ENCODE measurements around the gene CLCN6.

GRCh38 chr1:11858613-11858967, 52.6 kb downstream of the CLCN6 start, which contains the start of gene NPPB:
- TF ChIP-seq, protein P1, sequence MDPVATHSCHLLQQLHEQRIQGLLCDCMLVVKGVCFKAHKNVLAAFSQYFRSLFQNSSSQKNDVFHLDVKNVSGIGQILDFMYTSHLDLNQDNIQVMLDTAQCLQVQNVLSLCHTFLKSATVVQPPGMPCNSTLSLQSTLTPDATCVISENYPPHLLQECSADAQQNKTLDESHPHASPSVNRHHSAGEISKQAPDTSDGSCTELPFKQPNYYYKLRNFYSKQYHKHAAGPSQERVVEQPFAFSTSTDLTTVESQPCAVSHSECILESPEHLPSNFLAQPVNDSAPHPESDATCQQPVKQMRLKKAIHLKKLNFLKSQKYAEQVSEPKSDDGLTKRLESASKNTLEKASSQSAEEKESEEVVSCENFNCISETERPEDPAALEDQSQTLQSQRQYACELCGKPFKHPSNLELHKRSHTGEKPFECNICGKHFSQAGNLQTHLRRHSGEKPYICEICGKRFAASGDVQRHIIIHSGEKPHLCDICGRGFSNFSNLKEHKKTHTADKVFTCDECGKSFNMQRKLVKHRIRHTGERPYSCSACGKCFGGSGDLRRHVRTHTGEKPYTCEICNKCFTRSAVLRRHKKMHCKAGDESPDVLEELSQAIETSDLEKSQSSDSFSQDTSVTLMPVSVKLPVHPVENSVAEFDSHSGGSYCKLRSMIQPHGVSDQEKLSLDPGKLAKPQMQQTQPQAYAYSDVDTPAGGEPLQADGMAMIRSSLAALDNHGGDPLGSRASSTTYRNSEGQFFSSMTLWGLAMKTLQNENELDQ (tag by site-specific recombination; IDR thresholded peaks at IDR 0.05; ENCODE audit: low read depth) = no peak
- no peak for TF ChIP-seq CTCF (tag by site-specific recombination; IDR thresholded peaks at IDR 0.05)

Measured in HEK293 (cell line).